HG03139 (cell line): Measurements from ENCODE around the gene KLHDC2.
A peak's percentile ranks its signal among the peaks of the same experiment; 100 is the strongest.
"Not testable (repeated sequence)": the region's sequence is repeated elsewhere in the genome, so short reads cannot be mapped to it uniquely, and the experiment has no call there.

Source experiments
- ATAC-seq: cut with Tn5 transposase; IDR thresholded peaks from one replicate; pipeline ENCODE4 v1.9.1; 2021; ENCODE audit not compliant: unreplicated experiment

Gene KLHDC2

GRCh38 chr14:49767571-49768300, at the start of gene KLHDC2:
Gene KLHDC2, plus strand, starts transcription at chr14:49768153. Its CDS starts 316 bp downstream, at chr14:49768469.
- peak; percentile 91 for ATAC-seq

GRCh38 chr14:49720744-49721143, 47.2 kb upstream of the KLHDC2 start:
- ATAC-seq, result no peak

- not testable (repeated sequence) for ATAC-seq
Observed at GRCh38 chr14:49721733-49722435, 46.1 kb upstream of the KLHDC2 start.

- no peak for ATAC-seq
Observed at GRCh38 chr14:49727171-49727570, 40.8 kb upstream of the KLHDC2 start.

GRCh38 chr14:49732896-49733295, 35.1 kb upstream of the KLHDC2 start:
- no peak for ATAC-seq

- no peak for ATAC-seq
Observed at GRCh38 chr14:49733836-49734235, 34.1 kb upstream of the KLHDC2 start.

GRCh38 chr14:49735669-49736068, 32.3 kb upstream of the KLHDC2 start:
- not testable (repeated sequence) for ATAC-seq

GRCh38 chr14:49745191-49745590, 22.8 kb upstream of the KLHDC2 start:
- ATAC-seq, result no peak

- ATAC-seq, result not testable (repeated sequence)
Observed at GRCh38 chr14:49746476-49746875, 21.5 kb upstream of the KLHDC2 start.

GRCh38 chr14:49754570-49755097, 13.3 kb upstream of the KLHDC2 start:
- ATAC-seq, result no peak

GRCh38 chr14:49755378-49755777, 12.6 kb upstream of the KLHDC2 start:
- no peak for ATAC-seq

GRCh38 chr14:49761839-49762551, 6.0 kb upstream of the KLHDC2 start:
- no peak for ATAC-seq

GRCh38 chr14:49766839-49767238, 1.1 kb upstream of the KLHDC2 start:
- no peak for ATAC-seq

GRCh38 chr14:49767270-49767570, 733 bp upstream of the KLHDC2 start:
- ATAC-seq, result no peak

- peak; percentile 20 for ATAC-seq
Observed at GRCh38 chr14:49768301-49769121, 558 bp downstream of the KLHDC2 start.

GRCh38 chr14:49769171-49769570, 1.2 kb downstream of the KLHDC2 start:
- ATAC-seq, result no peak

- ATAC-seq, result no peak
Observed at GRCh38 chr14:49769581-49770211, 1.7 kb downstream of the KLHDC2 start.

GRCh38 chr14:49770212-49770817, 2.4 kb downstream of the KLHDC2 start:
- no peak for ATAC-seq

GRCh38 chr14:49771691-49772090, 3.7 kb downstream of the KLHDC2 start:
- not testable (repeated sequence) for ATAC-seq

GRCh38 chr14:49774106-49774505, 6.2 kb downstream of the KLHDC2 start:
- no peak for ATAC-seq
